H9 (cell line): Measurements from ENCODE around the gene DPH5. TPM values are rescaled to one million over a fixed set of nuclear protein-coding genes. Genes with fewer than 3 reads are reported as not detected.

Source experiments
- DNase-seq: peaks from one replicate; pipeline ENCODE4 v3.0.0-alpha.2; 2017
- H2AFZ ChIP-seq: one replicate; pipeline ENCODE4 v1.6.1; 2013; ENCODE audit warnings: mild to moderate bottlenecking, low read length, control low read depth, moderate library complexity
- H2AK5ac ChIP-seq: 2 replicates; pipeline ENCODE4 v1.6.1; 2013; ENCODE audit warnings: low read length, control low read depth, mixed read lengths; ENCODE audit not compliant: insufficient read length
- H2BK120ac ChIP-seq: one replicate; pipeline ENCODE4 v1.6.1; 2013; ENCODE audit warnings: low read depth, mild to moderate bottlenecking, low read length, control low read depth, inconsistent platforms; ENCODE audit not compliant: poor library complexity, severe bottlenecking
- H2BK12ac ChIP-seq: 2 replicates; pipeline ENCODE4 v1.6.1; 2013; ENCODE audit warnings: low read length, control low read depth, mixed read lengths, low read depth; ENCODE audit not compliant: insufficient read length
- H2BK15ac ChIP-seq: 2 replicates; pipeline ENCODE4 v1.6.1; 2013; ENCODE audit warnings: low read depth, low read length, control low read depth
- H2BK20ac ChIP-seq: one replicate; pipeline ENCODE4 v1.6.1; 2013; ENCODE audit warnings: low read depth, mild to moderate bottlenecking, low read length, control low read depth, inconsistent platforms; ENCODE audit not compliant: poor library complexity, severe bottlenecking
- H2BK5ac ChIP-seq: 2 replicates; pipeline ENCODE4 v1.6.1; 2013; ENCODE audit warnings: low read length, control low read depth, mixed read lengths; ENCODE audit not compliant: insufficient read length
- H3K14ac ChIP-seq: 2 replicates; pipeline ENCODE4 v1.6.1; 2013; ENCODE audit warnings: low read length, control low read depth; ENCODE audit not compliant: insufficient read depth
- H3K18ac ChIP-seq: 2 replicates; pipeline ENCODE4 v1.6.1; 2013; ENCODE audit warnings: low read depth, mild to moderate bottlenecking, mixed read lengths, low read length, control low read depth; ENCODE audit not compliant: insufficient read length
- H3K23ac ChIP-seq: 2 replicates; pipeline ENCODE4 v1.6.1; 2013; ENCODE audit warnings: low read length, control low read depth, mixed read lengths, low read depth; ENCODE audit not compliant: insufficient read length
- H3K23me2 ChIP-seq: 2 replicates; pipeline ENCODE4 v1.6.1; 2013; ENCODE audit warnings: low read depth, mild to moderate bottlenecking, mixed read lengths, low read length, control low read depth; ENCODE audit not compliant: insufficient read length, poor library complexity, severe bottlenecking
- H3K27ac ChIP-seq: 2 replicates; pipeline ENCODE4 v1.5.1; 2013; ENCODE audit warnings: low read length, control low read depth, mixed read lengths, low read depth; ENCODE audit not compliant: insufficient read length
- H3K27me3 ChIP-seq: 2 replicates; pipeline ENCODE4 v1.6.1; 2013; ENCODE audit warnings: low read length, control low read depth, inconsistent platforms; ENCODE audit not compliant: insufficient read depth
- H3K4ac ChIP-seq: 2 replicates; pipeline ENCODE4 v1.6.1; 2013; ENCODE audit warnings: low read depth, mild to moderate bottlenecking, control low read depth, inconsistent platforms, low read length, moderate library complexity
- H3K4me1 ChIP-seq: 2 replicates; pipeline ENCODE4 v1.6.1; 2013; ENCODE audit warnings: low read length, control low read depth, inconsistent platforms; ENCODE audit not compliant: insufficient read depth
- H3K4me2 ChIP-seq: 2 replicates; pipeline ENCODE4 v1.6.1; 2013; ENCODE audit warnings: low read length, control low read depth, mixed read lengths; ENCODE audit not compliant: insufficient read length, insufficient read depth
- H3K56ac ChIP-seq: 2 replicates; pipeline ENCODE4 v1.6.1; 2013; ENCODE audit warnings: low read depth, mild to moderate bottlenecking, mixed read lengths, low read length, control low read depth; ENCODE audit not compliant: insufficient read length
- H3K79me1 ChIP-seq: 2 replicates; pipeline ENCODE4 v1.6.1; 2013; ENCODE audit warnings: low read depth, mild to moderate bottlenecking, moderate library complexity, low read length, control low read depth, inconsistent platforms; ENCODE audit not compliant: insufficient read depth, poor library complexity, severe bottlenecking
- H3K79me2 ChIP-seq: 2 replicates; pipeline ENCODE4 v1.6.1; 2013; ENCODE audit warnings: low read length, control low read depth, inconsistent platforms; ENCODE audit not compliant: insufficient read depth
- H3K9ac ChIP-seq: 2 replicates; pipeline ENCODE4 v1.6.1; 2013; ENCODE audit warnings: low read length, control low read depth, mixed read lengths; ENCODE audit not compliant: insufficient read length; ENCODE audit errors: extremely low read depth
- H3K9me3 ChIP-seq: one replicate; pipeline ENCODE4 v1.6.1; 2013; ENCODE audit warnings: low read depth, low read length, inconsistent platforms; ENCODE audit not compliant: control insufficient read depth
- H3T11ph ChIP-seq: one replicate; pipeline ENCODE4 v1.6.1; 2013; ENCODE audit warnings: mild to moderate bottlenecking, low read length, control low read depth, inconsistent platforms
- H4K20me1 ChIP-seq: one replicate; pipeline ENCODE4 v1.6.1; 2013; ENCODE audit not compliant: control insufficient read depth, insufficient read length, insufficient read depth
- H4K5ac ChIP-seq: 2 replicates; pipeline ENCODE4 v1.6.1; 2013; ENCODE audit warnings: low read depth, mild to moderate bottlenecking, mixed read lengths, low read length, control low read depth; ENCODE audit not compliant: insufficient read length
- H4K8ac ChIP-seq: replicated peaks from 2 replicates; pipeline ENCODE4 v1.6.1; 2013; ENCODE audit warnings: low read length, control low read depth, mixed read lengths, low read depth; ENCODE audit not compliant: insufficient read length
- H4K91ac ChIP-seq: 2 replicates; pipeline ENCODE4 v1.6.1; 2013; ENCODE audit warnings: low read depth, mild to moderate bottlenecking, moderate library complexity, mixed read lengths, low read length, control low read depth; ENCODE audit not compliant: insufficient read length
- H3K27ac Mint-ChIP-seq, 3 experiments: 2 replicates in 2 of 3; 3 replicates in 1 of 3; pipeline ENCODE4 v1.8.0; 2020 to 2021; ENCODE audit warnings: mixed read lengths in 3 of 3, mild to moderate bottlenecking in 1 of 3, moderate library complexity in 1 of 3
- H3K27me3 Mint-ChIP-seq: 2 replicates; pipeline ENCODE4 v1.8.0; 2021; ENCODE audit warnings: low read depth, mild to moderate bottlenecking, moderate library complexity, mixed read lengths
- H3K36me3 Mint-ChIP-seq, 3 experiments: 2 replicates in 2 of 3; 3 replicates in 1 of 3; pipeline ENCODE4 v1.8.0; 2020 to 2021; ENCODE audit warnings: low read depth in 3 of 3, mixed read lengths in 3 of 3; ENCODE audit not compliant: insufficient read depth in 1 of 3
- H3K4me1 Mint-ChIP-seq, 2 experiments: 2 replicates each; pipeline ENCODE4 v1.8.0; 2020; ENCODE audit warnings: mixed read lengths in 2 of 2
- H3K4me3 Mint-ChIP-seq, 2 experiments: 2 replicates in 1 of 2; 3 replicates in 1 of 2; pipeline ENCODE4 v1.8.0; 2020 to 2021; ENCODE audit warnings: mild to moderate bottlenecking in 2 of 2, mixed read lengths in 2 of 2, moderate library complexity in 1 of 2
- H3K9me3 Mint-ChIP-seq, 2 experiments: 2 replicates in 1 of 2; 3 replicates in 1 of 2; pipeline ENCODE4 v1.8.0; 2020; ENCODE audit warnings: mild to moderate bottlenecking in 2 of 2, mixed read lengths in 2 of 2, moderate library complexity in 1 of 2
- WGBS: extraction: QIAGEN DNeasy Blood & Tissue Kit; methylation state at CpG from one replicate; pipeline ENCODE4 v1.1.7; 2013; ENCODE audit warnings: missing lambda C conversion rate, low lambda C conversion rate, mixed read lengths; ENCODE audit not compliant: insufficient read length; ENCODE audit errors: extremely low coverage; 5-methylcytosine and 5-hydroxymethylcytosine counted together
- total RNA-seq: library from RNA; stranded (reverse); gene quantifications from 2 replicates; pipeline ENCODE4 v1.2.1, GENCODE V29; 2021
- TF ChIP-seq, protein P1 (sequence below): fragments of 200-600 bp; sonication (generic); conservative IDR thresholded peaks from 3 replicates; pipeline ENCODE4 v1.8.0; 2021; ENCODE audit warnings: antibody characterized with exemption, mild to moderate bottlenecking

DPH5 gene
- total RNA-seq, 1 experiment from 2014 or later = 49.4 TPM

DNA sequence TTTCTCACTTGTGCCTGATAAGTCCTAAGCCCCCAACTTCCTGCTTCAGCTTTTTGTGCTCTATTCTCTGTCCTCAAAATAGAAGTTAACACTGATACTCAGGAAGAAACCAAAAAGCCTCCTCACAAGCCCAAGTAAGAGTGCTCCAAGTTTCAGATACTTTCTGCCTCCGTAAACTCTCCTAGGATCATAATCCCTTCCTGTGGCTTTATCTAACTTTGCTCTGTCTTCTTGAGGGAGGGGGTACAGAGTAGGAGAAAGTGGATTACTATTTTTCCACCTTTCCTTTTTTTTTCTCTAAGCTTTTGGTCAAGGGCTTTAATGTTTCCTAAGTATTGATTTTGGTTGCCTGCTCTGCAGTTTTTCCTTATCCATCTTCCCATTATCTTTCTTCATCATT is 54.6 kb downstream of the DPH5 start:
- Mint-ChIP-seq H3K9me3 (no peaks in the 10 kb centered on the region), H3K36me3 (peaks cover 5 to 25% (median 20%) of the 10 kb centered on the region in 3 experiments; a peak in 6 of 7 replicates), H3K4me1 (peaks cover 20% of the 10 kb centered on the region in 2 experiments), H3K27me3 (no peaks in the 10 kb centered on the region), H3K4me3 (no peak overlapping the region), H3K27ac (peak overlapping the region; percentile 0 to 65 (median 25); a peak in 5 of 7 replicates)
- Histone ChIP-seq H3K27me3 (no peaks in the 10 kb centered on the region), H3K14ac (no peak overlapping the region), H3K27ac (no peak overlapping the region), H2BK15ac (no peak overlapping the region), H3K9ac (no peak overlapping the region), H3K9me3 (no peaks in the 10 kb centered on the region), H3K23me2 (no peaks in the 10 kb centered on the region), H3K23ac (no peak overlapping the region), H3K4me2 (no peak overlapping the region), H3K79me2 (no peaks in the 10 kb centered on the region), H4K8ac (no peak overlapping the region), H2AK5ac (no peak overlapping the region), H2BK20ac (no peak overlapping the region), H2BK120ac (no peak overlapping the region), H3T11ph (no peak overlapping the region), H2BK5ac (no peak overlapping the region), H3K79me1 (no peaks in the 10 kb centered on the region), H2BK12ac (no peak overlapping the region), H2AFZ (no peak overlapping the region), H4K20me1 (no peaks in the 10 kb centered on the region), H3K4ac (no peak overlapping the region), H4K5ac (no peak overlapping the region), H3K18ac (no peak overlapping the region), H4K91ac (no peak overlapping the region), H3K4me1 (no peaks in the 10 kb centered on the region; the same call in 1 of the 2 replicates), H3K56ac (no peak overlapping the region)
- TF ChIP-seq, protein P1, sequence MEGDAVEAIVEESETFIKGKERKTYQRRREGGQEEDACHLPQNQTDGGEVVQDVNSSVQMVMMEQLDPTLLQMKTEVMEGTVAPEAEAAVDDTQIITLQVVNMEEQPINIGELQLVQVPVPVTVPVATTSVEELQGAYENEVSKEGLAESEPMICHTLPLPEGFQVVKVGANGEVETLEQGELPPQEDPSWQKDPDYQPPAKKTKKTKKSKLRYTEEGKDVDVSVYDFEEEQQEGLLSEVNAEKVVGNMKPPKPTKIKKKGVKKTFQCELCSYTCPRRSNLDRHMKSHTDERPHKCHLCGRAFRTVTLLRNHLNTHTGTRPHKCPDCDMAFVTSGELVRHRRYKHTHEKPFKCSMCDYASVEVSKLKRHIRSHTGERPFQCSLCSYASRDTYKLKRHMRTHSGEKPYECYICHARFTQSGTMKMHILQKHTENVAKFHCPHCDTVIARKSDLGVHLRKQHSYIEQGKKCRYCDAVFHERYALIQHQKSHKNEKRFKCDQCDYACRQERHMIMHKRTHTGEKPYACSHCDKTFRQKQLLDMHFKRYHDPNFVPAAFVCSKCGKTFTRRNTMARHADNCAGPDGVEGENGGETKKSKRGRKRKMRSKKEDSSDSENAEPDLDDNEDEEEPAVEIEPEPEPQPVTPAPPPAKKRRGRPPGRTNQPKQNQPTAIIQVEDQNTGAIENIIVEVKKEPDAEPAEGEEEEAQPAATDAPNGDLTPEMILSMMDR = no peak
- no CpG with 5 or more reads among the region's 1 CpG for WGBS
- no peak for DNase-seq
